Measurements from ENCODE around the gene KNCN.

The KNCN gene

GRCh38 chr1:46595127-46595526 is 43.7 kb upstream of the KNCN start:
- TF ChIP-seq FOXP2 (optimal IDR thresholded peaks at IDR 0.05; ENCODE audit: borderline replicate concordance, extremely low read depth, extremely low read length, insufficient read depth), result no peak
- TF ChIP-seq, protein P1, sequence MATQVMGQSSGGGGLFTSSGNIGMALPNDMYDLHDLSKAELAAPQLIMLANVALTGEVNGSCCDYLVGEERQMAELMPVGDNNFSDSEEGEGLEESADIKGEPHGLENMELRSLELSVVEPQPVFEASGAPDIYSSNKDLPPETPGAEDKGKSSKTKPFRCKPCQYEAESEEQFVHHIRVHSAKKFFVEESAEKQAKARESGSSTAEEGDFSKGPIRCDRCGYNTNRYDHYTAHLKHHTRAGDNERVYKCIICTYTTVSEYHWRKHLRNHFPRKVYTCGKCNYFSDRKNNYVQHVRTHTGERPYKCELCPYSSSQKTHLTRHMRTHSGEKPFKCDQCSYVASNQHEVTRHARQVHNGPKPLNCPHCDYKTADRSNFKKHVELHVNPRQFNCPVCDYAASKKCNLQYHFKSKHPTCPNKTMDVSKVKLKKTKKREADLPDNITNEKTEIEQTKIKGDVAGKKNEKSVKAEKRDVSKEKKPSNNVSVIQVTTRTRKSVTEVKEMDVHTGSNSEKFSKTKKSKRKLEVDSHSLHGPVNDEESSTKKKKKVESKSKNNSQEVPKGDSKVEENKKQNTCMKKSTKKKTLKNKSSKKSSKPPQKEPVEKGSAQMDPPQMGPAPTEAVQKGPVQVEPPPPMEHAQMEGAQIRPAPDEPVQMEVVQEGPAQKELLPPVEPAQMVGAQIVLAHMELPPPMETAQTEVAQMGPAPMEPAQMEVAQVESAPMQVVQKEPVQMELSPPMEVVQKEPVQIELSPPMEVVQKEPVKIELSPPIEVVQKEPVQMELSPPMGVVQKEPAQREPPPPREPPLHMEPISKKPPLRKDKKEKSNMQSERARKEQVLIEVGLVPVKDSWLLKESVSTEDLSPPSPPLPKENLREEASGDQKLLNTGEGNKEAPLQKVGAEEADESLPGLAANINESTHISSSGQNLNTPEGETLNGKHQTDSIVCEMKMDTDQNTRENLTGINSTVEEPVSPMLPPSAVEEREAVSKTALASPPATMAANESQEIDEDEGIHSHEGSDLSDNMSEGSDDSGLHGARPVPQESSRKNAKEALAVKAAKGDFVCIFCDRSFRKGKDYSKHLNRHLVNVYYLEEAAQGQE (IDR thresholded peaks at IDR 0.05; ENCODE audit: insufficient read depth in 1 of 2, low read depth in 2 of 2, low read length in 2 of 2), result no peak

GRCh38 chr1:46594063-46594462 is 42.6 kb upstream of the KNCN start:
- TF ChIP-seq POLR2AphosphoS5 (IDR thresholded peaks at IDR 0.05; ENCODE audit: low read depth, low read length) (no peak), SIN3A (IDR thresholded peaks at IDR 0.05; ENCODE audit: borderline replicate concordance, insufficient read depth, low read length) (no peak), FOXP2 (optimal IDR thresholded peaks at IDR 0.05; ENCODE audit: borderline replicate concordance, extremely low read depth, extremely low read length, insufficient read depth) (no peak), TAF1 (IDR thresholded peaks at IDR 0.05; ENCODE audit: borderline replicate concordance, insufficient read depth, low read length) (no peak)
- TF ChIP-seq, protein P1 (IDR thresholded peaks at IDR 0.05; ENCODE audit: insufficient read depth in 1 of 2, low read depth in 2 of 2, low read length in 2 of 2), result no peak

DNA sequence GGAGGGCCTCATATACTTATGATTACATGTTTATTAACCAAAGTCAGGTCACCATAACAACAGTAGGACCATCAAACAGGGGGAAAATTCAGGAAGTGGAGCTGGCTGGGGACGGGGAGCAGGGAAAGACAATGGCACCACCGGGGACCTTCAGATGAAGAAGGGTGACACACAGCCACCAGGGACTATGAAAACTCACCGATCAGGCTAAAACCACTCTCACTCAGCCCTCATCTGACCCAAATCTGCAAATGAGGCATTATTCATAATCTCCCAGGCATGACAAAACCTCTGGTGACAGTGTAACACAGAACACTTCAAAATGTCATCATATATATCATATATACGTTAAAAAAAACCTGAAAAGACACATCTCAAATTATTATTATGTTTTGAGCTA is 41.4 kb upstream of the KNCN start:
- no peak for TF ChIP-seq FOXP2 (optimal IDR thresholded peaks at IDR 0.05; ENCODE audit: borderline replicate concordance, extremely low read depth, extremely low read length, insufficient read depth)
- no peak for TF ChIP-seq SIN3A (IDR thresholded peaks at IDR 0.05; ENCODE audit: borderline replicate concordance, insufficient read depth, low read length)
- TF ChIP-seq TAF1 (IDR thresholded peaks at IDR 0.05; ENCODE audit: borderline replicate concordance, insufficient read depth, low read length), result no peak
- TF ChIP-seq, protein P1 (IDR thresholded peaks at IDR 0.05; ENCODE audit: insufficient read depth in 1 of 2, low read depth in 2 of 2, low read length in 2 of 2), result no peak
- no peak for TF ChIP-seq POLR2AphosphoS5 (IDR thresholded peaks at IDR 0.05; ENCODE audit: low read depth, low read length)

DNA sequence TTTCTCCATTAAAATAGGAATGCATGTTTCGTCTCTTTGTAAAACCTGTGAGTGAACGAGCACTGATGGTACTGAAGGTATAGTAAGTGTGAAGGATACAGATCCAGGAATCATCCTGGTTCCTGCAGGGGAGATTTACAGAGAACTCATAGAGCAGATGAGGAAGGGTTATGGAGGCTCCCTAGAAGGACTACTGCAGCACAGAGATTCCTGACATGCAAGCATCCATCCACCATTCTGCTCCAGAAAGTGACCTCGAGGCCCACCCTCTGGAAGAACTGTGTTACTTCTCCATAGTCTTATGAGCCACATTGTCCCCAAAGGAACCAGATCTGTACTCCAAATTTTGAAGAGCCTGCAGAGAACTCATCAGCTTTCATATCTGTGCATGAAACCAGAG is 38.1 kb upstream of the KNCN start:
- no peak for TF ChIP-seq FOXP2 (optimal IDR thresholded peaks at IDR 0.05; ENCODE audit: borderline replicate concordance, extremely low read depth, extremely low read length, insufficient read depth)
- TF ChIP-seq SIN3A (IDR thresholded peaks at IDR 0.05; ENCODE audit: borderline replicate concordance, insufficient read depth, low read length), result no peak
- TF ChIP-seq TAF1 (IDR thresholded peaks at IDR 0.05; ENCODE audit: borderline replicate concordance, insufficient read depth, low read length), result no peak
- TF ChIP-seq, protein P1 (IDR thresholded peaks at IDR 0.05; ENCODE audit: insufficient read depth in 1 of 2, low read depth in 2 of 2, low read length in 2 of 2), result no peak
- TF ChIP-seq POLR2AphosphoS5 (IDR thresholded peaks at IDR 0.05; ENCODE audit: low read depth, low read length), result no peak

DNA sequence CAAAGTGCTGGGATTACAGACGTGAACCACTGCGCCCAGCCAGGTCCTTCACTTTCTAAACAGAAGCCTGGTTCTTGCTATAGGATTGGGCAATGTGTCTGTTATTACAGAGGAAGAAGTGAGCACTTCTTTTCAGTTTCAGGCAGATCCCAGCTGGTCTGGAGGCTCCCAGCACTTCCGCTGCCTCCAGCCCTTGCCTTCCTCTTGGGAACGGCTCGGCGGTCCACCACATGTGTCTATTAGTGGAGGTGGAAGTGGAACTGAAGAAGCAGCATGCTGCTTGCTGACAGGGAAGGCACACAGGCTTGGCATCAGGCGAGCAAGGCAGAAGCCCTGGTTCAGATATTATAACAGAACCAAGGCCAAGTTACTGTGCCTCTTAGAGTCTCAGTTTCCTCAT is 35.6 kb upstream of the KNCN start:
- TF ChIP-seq SIN3A (IDR thresholded peaks at IDR 0.05; ENCODE audit: borderline replicate concordance, insufficient read depth, low read length), result no peak
